NOMO-1 (cell line): ENCODE data around the gene PRKG1.
"Not testable (repeated sequence)": the region's sequence is repeated elsewhere in the genome, so short reads cannot be mapped to it uniquely, and the experiment has no call there.

Experiments used
- DNase-seq, 2 experiments: peaks; one replicate each; lab custom pipeline; 2025; ENCODE audit not compliant: unreplicated experiment in 2 of 2; lab: John Stamatoyannopoulos, UW

PRKG1 gene

DNA sequence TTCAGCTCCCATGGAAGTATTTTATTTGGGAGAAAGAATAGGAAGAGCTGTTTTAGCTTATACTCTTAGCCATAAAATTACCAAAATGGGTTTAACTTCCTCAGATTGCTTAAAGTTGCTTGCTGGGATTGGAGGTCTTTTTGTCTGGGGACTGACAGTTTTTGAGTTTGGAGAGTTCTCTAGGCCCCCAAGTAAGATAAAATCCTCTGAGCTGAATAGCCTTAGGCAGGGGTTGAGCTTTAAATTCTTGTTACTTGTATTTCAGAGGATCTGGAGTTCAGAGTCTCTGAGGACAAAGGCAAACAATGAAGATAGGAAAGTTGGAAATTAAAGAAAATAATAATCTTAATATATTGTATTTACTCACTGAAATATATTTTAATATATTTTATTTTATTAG, 945.4 kb downstream of the PRKG1 start:
- DNase-seq, result no peak

DNA sequence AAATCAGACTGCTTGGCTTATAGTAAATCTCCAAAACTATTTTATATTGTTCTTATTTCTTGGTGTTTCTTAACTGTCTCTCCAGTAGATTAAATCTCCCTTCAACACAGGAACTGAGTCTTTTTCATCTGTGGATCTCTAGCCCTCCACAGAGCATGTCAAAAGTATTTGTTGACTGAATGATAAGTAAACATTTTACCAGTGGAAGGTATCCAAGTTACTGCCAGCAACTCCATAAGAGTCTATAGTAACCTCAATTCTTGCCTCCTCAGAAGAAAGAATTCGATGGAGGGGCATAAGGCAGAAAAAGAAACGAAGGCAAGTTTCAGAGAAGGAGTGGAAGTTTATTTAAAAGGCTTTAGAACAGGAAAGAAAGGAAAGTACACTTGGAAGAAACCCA, 945.9 kb downstream of the PRKG1 start:
- DNase-seq, result no peak

DNA sequence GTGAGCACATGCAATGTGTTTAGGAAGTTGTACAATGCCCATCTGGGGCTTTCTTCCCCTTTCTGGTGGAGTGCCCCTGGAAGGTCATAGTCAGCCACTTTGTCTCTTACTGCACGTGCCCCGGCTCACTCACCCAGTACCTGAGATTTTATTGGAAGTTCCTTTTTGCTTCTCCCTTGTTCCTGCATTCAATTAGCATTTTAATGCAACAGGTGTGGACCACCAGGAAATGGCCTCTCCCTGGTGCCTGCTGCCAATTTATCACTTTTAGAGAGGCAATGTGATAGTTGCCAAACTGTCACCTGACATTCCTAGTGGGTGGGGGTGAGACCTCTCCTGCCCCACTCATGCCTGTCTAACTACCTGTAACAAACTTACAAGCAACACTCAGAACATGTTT, 946.4 kb downstream of the PRKG1 start:
- DNase-seq, result no peak

DNA sequence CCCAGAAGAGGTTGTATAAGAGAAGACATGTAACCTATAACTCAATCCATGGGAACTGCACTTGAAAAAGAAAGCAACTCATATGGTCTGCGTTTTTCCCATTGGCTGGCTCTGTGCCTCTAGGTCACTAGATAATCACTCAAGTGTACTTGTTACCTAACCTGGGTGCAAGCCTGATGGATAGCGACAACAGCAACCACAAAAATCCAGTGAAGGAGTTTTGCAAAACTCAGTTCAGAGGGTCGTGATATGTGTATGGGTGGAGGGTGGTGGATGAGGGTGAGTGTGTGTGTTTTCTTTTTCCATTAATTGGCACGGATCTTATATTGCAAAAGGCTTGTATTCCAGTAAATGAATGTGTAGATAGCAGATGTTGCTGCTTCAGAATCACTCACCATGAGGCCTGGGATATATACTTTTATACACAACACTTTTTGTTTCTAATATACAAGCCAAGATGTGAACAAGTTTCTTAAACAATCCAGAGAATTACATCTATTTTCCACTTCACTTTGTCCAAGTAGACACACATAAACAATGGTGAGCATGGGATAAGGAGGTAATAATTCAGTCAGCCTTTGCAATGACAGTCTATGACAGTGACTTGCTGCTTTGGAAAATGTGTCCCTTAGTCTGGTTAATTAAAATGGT, 952.9 kb downstream of the PRKG1 start:
- no peak for DNase-seq

DNA sequence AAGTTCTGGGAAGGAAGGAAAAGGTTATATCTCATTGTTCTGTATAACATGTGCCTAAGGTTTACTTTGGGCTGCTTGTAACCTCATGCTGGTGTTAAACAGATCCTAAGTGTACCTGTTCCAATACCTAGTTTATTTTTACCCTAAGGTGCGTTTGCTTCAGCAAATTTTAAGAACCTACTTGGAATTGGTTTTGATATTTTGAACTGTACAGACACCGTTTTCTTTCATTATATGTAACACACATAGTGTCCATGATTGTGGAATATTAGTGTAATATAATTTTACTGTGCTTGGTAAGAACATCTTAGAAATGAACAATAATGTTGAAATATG, 954.2 kb downstream of the PRKG1 start:
- DNase-seq, result no peak

DNA sequence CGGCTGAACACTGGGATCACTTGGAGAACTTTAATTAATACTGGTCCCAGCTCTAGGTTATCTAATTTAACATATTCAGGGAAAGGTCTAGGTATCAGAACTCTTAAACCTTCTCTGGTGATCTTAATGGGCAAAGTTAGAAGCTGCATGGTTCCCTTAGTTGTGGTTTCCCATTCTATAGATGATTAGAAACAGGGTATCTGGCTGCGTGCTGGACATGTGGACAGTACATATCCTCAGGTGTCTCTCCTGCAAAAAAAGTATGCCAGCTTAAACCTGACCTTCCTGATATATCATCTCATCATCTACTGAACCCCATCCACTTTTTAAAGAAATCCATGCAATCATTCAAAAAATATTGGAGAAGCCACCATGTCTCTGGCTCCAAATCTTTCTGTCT, 955.3 kb downstream of the PRKG1 start:
- no peak for DNase-seq

DNA sequence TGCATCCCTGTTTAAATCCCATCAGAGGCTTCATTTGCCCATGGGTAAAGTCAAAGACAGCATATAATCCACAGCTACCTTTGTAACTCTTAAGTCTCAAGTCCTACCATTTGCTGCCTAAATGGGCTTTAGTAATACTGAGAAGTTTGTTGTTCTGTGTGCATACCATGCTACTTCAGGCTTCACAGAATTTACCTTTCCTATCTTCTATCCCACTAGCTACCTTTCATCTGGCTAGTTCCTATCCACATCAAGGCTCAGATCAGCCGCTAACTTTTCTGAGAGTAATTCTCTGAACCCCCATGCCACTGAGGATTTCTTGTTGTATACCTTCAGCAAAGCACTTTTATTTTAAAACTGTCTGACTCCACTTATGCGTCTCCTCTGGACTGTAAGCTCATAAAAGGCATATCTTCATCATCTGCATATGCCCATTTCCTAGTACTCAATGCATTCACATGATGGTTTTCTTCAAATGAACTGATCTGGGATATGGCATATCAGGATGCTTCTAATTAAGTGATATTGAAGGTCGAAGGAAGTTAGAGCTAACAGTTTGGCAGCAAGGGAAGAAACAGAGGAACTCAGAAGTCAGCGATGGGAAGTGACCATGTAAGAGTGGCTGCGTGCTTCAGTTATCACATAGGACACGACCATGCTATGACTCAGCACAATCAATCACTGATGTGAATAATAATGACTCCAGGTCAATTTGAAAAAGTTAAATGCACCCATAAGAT, 955.9 kb downstream of the PRKG1 start:
- DNase-seq, result no peak

DNA sequence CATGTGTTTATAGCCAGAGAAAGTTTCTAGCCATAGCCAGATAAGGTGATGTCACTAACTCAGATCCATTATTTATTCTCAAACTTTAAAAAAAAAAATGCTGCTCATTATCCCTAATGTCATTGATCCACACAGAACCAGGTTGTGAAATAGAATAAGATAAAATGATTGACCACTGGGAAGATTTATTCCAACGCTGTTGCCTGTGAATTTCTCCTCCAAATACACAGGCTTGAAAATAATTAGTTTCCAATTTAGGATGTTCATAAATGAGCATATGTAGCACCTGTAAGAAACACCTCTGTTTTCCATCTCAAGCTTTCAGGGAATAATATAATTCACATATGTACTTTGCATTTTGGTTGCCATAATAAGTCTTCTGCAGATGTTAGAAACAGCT, 956.7 kb downstream of the PRKG1 start:
- no peak for DNase-seq

DNA sequence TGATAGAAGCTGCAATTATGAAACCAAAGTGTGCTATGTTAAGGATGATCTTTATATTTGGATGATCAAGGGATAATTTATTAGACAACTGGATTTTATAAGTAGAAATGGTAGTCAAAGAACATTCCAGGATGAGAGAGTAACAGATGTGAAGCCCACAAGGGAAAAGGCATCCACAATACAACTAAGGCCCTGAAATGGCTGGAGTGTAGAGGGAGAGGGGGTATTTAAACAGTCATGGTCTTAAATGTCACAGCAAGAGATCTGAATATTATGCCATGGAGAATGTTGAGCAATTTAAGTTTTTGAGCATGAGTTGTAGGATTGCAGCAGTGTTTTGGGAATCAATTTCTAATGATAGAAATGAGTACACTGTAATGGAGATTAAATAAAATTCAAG, 957.5 kb downstream of the PRKG1 start:
- no peak for DNase-seq

DNA sequence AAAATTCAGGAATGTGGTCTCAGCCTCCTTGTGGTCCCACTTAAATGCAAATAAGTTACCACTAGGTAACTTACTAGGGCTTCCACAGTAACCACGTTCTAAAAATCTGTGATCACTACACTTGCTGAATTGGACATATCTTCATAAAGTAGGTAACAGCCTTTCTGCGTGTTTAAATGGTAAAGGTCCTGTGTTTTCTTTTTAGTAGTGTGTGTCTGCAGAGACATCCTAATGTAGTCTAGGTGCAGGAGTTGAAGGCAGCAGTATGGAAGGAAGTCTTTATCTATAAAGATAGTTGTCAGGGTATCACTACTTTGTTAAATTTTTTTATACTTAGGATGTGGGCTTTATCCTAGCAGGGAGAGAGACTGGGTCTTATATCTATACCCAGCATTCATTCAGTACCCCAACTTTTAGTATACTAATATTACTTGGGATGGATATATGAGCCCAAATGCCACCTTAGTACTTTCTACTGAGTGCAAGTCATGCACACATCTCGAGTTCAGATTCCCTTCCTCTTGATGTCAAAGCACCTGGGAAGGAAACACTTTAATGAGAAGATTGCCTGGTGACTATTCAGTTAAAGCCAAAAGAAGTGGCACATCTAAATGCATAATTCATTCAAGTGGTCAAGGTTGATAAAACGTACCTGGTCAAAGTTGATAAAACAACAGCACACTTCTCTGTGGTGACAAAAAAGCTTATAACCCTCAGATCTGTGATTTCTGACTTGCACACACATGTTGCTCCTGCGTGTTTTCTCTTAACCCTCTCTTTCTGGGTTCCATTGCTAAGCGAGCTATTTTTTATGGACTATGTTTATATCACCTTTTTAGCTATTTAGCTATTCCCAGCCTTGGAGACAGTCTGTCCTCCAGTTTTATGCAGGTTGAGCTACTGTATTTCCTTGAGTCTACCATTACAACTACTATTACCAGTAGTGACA, 958.7 kb downstream of the PRKG1 start:
- DNase-seq, result no peak

DNA sequence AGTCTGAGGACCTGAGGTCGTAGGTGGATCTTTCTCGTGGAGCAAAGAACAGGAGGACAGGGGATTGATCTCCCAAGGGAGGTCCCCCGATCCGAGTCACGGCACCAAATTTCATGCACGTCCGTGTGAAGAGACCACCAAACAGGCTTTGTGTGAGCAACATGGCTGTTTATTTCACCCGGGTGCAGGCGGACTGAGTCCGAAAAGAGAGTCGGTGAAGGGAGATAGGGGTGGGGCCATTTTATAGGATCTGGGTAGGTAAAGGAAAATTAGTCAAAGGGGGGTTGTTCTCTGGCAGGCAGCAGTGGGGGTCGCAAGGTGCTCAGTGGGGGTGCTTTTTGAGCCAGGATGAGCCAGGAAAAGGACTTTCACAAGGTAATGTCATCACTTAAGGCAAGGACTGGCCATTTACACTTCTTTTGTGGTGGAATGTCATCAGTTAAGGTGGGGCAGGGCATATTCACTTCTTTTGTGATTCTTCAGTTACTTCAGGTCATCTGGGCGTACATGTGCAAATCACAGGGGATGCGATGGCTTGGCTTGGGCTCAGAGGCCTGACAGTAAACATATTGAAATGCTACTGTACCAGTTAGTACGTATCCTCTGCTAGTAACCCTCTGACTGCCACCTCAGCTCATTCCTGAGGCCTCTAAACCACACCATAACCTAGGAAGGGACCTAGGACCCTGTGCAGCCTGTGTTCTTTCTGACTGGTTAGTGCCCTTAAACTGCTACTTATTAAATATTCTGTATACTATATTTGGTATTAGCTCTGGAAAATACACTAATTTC, 964.9 kb downstream of the PRKG1 start:
- not testable (repeated sequence) for DNase-seq

DNA sequence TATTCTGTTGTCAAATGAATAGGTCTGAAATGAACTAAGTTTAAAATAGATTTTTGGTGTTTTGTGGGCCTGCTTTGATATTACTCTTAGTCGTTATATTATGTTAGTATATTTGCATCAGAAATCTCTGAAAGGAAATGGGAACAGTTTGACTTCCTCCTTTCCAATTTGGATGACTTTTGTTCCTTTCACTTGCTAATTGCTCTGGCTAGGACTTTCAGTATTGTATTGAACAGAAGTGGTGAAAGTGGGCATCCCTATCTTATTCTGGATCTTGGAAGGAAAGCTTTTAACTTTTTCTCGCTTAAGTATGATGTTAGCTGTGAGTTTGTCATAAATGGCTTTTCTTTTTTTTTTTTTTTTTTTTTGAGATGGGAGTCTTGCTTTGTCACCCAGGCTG, 966.2 kb downstream of the PRKG1 start:
- no peak for DNase-seq

DNA sequence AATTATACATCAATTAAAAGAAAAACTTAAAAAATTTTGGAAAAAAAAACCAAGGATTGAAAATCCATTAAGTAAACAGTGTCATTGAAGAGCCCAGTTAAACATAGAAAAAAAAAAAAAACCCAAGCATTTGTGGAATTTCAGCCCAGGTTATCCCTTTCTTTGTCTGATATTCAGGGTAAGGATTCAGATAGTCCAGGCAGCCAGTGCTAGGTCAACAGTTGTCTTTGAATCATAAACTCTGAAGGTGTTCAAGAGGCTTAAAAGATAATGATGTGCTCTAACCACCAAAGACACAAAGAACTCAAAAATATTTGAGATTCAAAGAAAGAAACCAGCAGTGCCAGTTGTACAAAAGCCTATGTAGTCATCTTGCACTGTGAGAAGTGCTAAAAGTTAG, 969.5 kb downstream of the PRKG1 start:
- DNase-seq, result no peak

DNA sequence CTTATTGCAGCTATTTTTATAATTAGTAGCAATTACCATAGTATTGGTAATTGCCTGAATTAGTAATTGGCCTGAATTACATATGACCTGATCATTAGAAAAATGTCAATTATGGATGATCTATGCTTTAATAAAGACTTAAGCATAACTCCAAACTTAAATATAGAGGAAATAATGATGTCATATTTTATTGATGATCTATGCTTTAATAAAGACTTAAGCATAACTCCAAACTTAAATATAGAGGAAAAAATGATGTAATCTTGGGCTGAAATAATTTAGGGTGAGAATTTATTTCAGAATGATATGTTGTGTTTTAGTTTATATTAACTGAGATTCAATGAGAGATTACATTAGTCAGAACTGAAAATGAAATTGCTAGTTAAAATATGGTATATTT, 973.8 kb downstream of the PRKG1 start:
- DNase-seq, result no peak

DNA sequence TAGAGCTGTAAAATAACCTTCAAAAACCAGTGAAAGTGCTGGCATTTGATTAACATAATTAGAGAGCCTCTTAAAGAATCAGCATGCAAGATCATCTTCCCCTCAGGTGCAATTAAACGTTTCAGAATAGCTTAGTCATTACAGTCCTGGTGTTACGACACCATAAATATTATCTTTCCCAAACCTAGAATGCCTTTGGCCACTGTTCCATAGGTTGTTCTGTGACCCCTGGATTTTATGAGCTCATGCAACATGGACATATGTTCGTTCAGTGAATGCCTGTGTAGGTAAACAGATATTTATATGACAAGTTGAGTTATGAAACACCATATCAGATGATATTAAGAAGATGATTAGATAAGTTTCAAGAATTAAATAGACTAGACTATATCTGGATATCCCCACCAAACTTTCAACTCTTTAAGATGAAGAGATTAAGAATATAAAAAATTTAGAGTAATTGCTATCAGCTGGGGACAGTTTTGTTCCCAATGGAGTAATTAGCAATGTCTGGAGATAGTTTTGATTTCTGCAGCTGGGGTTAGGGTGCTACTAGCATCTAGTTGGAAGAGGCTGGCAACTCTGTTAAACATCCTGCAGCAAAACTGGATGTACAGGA, 976.3 kb downstream of the PRKG1 start:
- DNase-seq, result no peak

DNA sequence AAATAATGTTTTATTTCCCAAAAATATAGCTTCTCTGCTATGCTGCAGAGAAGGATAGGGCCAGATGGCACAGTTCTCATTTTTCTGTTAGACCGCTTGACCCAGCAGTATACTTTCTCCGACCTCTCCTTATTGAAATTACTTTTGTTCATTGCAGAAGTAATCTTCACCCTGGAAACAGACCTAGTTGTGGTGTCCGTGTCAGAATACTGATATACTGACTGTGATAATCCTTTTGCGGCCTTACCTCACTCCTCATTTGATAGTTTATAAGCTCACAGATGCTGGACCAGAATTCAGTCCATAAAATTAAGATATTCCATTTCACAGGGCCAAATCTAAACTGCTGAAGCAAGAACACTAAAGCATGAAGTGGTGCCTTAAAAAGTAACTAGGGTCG, 979.2 kb downstream of the PRKG1 start:
- no peak for DNase-seq

DNA sequence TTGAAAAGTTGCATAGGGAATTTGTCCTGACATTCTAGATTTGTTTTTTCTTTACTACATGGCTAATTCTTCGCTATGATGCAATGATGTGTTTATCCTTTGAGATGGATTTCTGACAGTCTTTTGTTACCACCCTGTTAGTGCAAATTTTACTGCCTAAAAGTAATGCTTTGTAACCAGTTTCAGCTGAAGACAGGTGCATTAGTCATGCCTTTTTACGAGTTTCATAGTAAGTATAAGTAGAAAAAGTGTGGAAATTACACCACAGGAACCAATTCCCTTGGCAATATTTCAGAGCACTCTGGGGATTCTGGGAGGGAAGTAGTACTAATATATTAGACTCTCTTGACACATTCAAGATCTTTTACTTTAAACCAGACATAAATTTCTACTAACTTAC, 982.0 kb downstream of the PRKG1 start:
- DNase-seq, result no peak

DNA sequence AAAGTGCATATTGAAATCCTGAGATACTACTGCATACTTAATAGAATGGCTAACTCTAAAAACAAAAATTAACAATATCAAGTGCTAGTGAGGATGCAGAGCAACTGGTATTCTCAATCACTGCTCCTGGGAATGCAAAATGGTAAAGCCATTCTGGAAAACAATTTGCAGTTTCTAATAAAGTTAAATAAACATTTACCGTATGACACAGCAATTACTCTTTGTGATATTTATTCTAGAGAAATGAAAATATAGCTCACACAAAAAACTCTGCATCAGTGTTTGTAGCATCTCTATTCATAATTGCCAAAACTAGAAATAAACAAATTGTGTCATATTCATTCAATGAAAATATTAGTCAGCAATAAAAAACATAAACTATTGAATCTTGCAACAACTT, 984.8 kb downstream of the PRKG1 start:
- no peak for DNase-seq

DNA sequence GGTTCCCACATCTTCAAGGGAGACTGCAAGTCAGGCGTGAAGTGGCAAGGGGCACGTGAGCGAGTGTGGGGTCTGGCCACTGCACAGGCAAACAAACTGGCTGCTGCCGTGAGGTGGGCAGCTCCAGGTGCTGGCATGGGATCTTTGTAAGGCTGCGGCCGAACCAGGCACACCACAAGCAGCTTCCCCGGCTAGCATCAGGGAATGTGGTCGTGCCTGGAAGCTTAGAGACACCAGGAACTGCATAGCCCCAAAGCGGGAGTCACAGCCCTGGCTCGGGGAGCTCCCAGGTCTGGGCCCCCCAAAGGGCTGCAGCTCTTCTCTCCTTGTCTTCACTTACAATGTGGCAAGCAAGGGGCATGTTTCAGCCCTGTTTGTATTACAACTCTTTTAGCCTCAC, 988.9 kb downstream of the PRKG1 start:
- DNase-seq, result no peak

DNA sequence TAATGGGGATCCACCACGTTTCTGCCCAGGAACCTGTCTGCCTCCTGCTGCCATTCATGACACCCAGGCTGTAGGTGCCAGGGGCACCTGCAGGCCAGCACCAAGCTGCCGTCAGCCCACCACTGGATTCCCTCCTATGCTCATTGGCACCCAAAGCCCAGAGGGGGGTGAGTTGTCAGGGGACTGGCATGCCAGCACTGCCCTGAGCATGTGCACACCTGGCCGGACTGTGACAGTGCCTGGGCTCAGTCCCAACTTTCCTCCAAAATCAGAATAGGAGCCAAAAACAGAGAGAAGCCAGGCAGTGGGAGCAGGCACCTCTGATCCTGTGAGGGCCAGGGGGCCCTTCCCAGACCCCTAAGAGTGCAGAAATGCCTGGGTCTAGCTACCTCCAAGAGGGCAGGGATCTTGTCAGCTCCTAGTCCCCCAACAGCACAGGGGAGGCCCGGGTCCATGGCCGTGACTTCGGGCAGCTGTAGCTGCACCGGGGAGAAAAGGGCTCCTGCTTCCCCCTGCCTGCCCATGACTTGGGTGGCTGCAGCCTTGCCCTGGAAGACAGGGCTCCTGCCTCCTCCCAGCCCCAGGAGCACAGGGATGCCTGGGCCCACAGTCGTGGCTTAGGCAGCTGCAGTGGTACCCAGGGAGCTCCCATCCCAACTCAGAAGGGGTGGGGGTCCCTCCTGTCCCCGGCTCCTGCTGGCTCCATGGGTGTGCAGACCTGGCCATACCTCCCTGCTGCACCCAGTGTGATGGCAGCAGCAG, 990.0 kb downstream of the PRKG1 start:
- DNase-seq, result no peak
